Ishikawa (cell line): ENCODE results near the gene DHX40.

Source experiments
- CEBPB ChIP-seq: IDR thresholded peaks from 2 replicates; pipeline ENCODE4 v1.6.1; 2012
- CREB1 ChIP-seq: IDR thresholded peaks from 2 replicates; pipeline ENCODE4 v1.6.1; 2012; ENCODE audit warnings: low read depth
- EGR1 ChIP-seq: IDR thresholded peaks from 2 replicates; pipeline ENCODE4 v1.6.1; 2012
- EP300 ChIP-seq: IDR thresholded peaks from 2 replicates; pipeline ENCODE4 v1.6.1; 2012; ENCODE audit warnings: borderline replicate concordance
- FOXM1 ChIP-seq: IDR thresholded peaks from 2 replicates; pipeline ENCODE4 v1.6.1; 2012; ENCODE audit warnings: low read depth, borderline replicate concordance
- NFIC ChIP-seq: IDR thresholded peaks from 2 replicates; pipeline ENCODE4 v1.6.1; 2012
- RAD21 ChIP-seq: IDR thresholded peaks from 2 replicates; pipeline ENCODE4 v1.6.1; 2012; ENCODE audit warnings: low read depth
- TAF1 ChIP-seq: IDR thresholded peaks from 2 replicates; pipeline ENCODE4 v1.6.1; 2012; ENCODE audit warnings: low read depth, mild to moderate bottlenecking
- TCF12 ChIP-seq: IDR thresholded peaks from 2 replicates; pipeline ENCODE4 v1.6.1; 2012; ENCODE audit warnings: low read depth
- TEAD4 ChIP-seq: IDR thresholded peaks from 2 replicates; pipeline ENCODE4 v1.6.1; 2012
- YY1 ChIP-seq: IDR thresholded peaks from 2 replicates; pipeline ENCODE4 v1.6.1; 2012; ENCODE audit warnings: low read depth
- ZBTB7A ChIP-seq: IDR thresholded peaks from 2 replicates; pipeline ENCODE4 v1.6.1; 2012; ENCODE audit warnings: low read depth
- TF ChIP-seq, protein P1 (sequence below): IDR thresholded peaks from 2 replicates; pipeline ENCODE4 v1.6.1; 2012
- TF ChIP-seq, protein P2 (sequence below): IDR thresholded peaks from 2 replicates; pipeline ENCODE4 v1.6.1; 2012; ENCODE audit warnings: low read depth, mild to moderate bottlenecking
- TF ChIP-seq, protein P3 (sequence below): IDR thresholded peaks from 2 replicates; pipeline ENCODE4 v1.6.1; 2012

DHX40 gene

GRCh38 chr17:59534583-59534982 is 30.8 kb upstream of the DHX40 start:
- TF ChIP-seq, protein P1, sequence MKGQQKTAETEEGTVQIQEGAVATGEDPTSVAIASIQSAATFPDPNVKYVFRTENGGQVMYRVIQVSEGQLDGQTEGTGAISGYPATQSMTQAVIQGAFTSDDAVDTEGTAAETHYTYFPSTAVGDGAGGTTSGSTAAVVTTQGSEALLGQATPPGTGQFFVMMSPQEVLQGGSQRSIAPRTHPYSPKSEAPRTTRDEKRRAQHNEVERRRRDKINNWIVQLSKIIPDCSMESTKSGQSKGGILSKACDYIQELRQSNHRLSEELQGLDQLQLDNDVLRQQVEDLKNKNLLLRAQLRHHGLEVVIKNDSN = no peak
- TF ChIP-seq TEAD4 (no peak), EGR1 (no peak), EP300 (no peak), FOXM1 (no peak), TCF12 (no peak), TAF1 (no peak), RAD21 (no peak), CREB1 (no peak), ZBTB7A (no peak)
- TF ChIP-seq, protein P2, sequence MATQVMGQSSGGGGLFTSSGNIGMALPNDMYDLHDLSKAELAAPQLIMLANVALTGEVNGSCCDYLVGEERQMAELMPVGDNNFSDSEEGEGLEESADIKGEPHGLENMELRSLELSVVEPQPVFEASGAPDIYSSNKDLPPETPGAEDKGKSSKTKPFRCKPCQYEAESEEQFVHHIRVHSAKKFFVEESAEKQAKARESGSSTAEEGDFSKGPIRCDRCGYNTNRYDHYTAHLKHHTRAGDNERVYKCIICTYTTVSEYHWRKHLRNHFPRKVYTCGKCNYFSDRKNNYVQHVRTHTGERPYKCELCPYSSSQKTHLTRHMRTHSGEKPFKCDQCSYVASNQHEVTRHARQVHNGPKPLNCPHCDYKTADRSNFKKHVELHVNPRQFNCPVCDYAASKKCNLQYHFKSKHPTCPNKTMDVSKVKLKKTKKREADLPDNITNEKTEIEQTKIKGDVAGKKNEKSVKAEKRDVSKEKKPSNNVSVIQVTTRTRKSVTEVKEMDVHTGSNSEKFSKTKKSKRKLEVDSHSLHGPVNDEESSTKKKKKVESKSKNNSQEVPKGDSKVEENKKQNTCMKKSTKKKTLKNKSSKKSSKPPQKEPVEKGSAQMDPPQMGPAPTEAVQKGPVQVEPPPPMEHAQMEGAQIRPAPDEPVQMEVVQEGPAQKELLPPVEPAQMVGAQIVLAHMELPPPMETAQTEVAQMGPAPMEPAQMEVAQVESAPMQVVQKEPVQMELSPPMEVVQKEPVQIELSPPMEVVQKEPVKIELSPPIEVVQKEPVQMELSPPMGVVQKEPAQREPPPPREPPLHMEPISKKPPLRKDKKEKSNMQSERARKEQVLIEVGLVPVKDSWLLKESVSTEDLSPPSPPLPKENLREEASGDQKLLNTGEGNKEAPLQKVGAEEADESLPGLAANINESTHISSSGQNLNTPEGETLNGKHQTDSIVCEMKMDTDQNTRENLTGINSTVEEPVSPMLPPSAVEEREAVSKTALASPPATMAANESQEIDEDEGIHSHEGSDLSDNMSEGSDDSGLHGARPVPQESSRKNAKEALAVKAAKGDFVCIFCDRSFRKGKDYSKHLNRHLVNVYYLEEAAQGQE = no peak
- TF ChIP-seq, protein P3, sequence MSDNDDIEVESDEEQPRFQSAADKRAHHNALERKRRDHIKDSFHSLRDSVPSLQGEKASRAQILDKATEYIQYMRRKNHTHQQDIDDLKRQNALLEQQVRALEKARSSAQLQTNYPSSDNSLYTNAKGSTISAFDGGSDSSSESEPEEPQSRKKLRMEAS = no peak

- TF ChIP-seq TEAD4 (no peak), TCF12 (no peak), TAF1 (no peak), CREB1 (no peak), FOXM1 (no peak), CEBPB (no peak), EGR1 (no peak), NFIC (no peak), EP300 (no peak), ZBTB7A (no peak), RAD21 (no peak), YY1 (no peak)
- TF ChIP-seq, protein P3 = no peak
- TF ChIP-seq, protein P2 = no peak
These were observed 27.1 kb upstream of the DHX40 start for GRCh38 chr17:59538195-59538909.

DNA sequence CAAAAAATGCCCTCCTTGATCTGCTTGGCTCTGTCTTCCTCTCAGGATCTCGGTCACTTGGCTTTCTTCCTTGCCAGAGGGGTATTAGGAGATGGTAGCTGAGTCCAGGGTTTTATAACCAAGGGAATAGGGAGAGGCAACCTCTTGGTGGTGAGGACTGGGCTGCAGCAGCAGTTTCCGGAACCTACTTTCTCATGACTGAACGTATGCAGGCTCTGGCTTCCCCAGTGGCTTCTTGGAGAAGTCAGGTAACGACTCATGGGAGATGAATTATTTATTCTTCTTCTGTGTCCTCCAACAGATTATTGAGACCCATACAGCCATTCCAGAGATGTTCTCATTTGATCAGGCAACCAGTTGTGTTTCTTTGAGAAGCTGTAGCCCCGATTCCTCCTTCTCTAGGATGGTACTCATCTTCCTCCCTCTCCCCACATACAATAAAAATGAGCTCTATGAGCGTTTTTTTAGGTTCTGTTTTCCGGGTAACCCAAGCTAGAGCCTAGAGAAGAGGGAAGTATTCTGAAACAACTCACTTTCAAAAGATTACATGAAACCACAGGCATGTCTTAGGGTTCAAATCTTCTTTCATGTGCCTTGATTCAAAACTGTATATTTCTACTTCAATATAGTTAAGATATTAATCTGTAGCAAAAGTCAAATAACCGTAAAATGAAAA is 22.3 kb upstream of the DHX40 start:
- TF ChIP-seq, protein P2 = no peak
- TF ChIP-seq FOXM1 = no peak
- TF ChIP-seq, protein P1 = no peak

- no peak for TF ChIP-seq CEBPB
- TF ChIP-seq CREB1 = no peak
- TF ChIP-seq TEAD4 = no peak
- no peak for TF ChIP-seq YY1
- no peak for TF ChIP-seq NFIC
- no peak for TF ChIP-seq EGR1
- no peak for TF ChIP-seq EP300
- TF ChIP-seq, protein P2 = no peak
- TF ChIP-seq, protein P3 = no peak
- no peak for TF ChIP-seq ZBTB7A
- TF ChIP-seq RAD21 = no peak
These were observed 19.5 kb upstream of the DHX40 start for GRCh38 chr17:59545942-59546341.
